ENCODE results near the gene TMEM254.
"Not testable (repeated sequence)": the region's sequence is repeated elsewhere in the genome, so short reads cannot be mapped to it uniquely, and the experiment has no call there.

Gene TMEM254

GRCh38 chr10:80078448-80079311 lies at the start of gene TMEM254:
Gene TMEM254, plus strand, starts transcription at chr10:80078665. Its CDS starts 35 bp downstream, at chr10:80078700.
- DNase-seq (ENCODE audit: low read depth in 2 of 2, low spot score in 1 of 2) = peak; percentile 75 to 79

GRCh38 chr10:80029205-80029604 lies 49.3 kb upstream of the TMEM254 start:
- not testable (repeated sequence) for DNase-seq (ENCODE audit: low read depth in 2 of 2, low spot score in 1 of 2)

GRCh38 chr10:80029865-80030264 lies 48.6 kb upstream of the TMEM254 start:
- DNase-seq (ENCODE audit: low read depth in 2 of 2, low spot score in 1 of 2) = not testable (repeated sequence)

DNA sequence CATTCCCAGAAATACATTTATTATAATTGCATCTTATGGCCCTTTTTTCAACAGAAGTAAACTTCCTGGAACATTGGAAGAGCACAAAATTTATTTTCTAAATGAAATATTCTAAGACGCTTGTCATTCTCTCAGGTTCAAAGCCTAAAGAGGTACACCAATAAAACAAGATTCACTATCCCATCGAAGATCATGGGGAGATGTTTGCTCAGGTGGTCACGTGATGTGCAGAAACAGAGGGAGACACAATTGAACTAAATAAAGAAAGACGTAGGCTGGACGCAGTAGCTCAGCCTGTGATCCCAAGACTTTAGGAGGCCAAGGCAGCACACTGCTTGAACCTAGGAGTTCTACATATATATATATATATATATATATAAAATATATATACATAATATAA lies 46.0 kb upstream of the TMEM254 start:
- DNase-seq (ENCODE audit: low read depth in 2 of 2, low spot score in 1 of 2) = no peak

DNA sequence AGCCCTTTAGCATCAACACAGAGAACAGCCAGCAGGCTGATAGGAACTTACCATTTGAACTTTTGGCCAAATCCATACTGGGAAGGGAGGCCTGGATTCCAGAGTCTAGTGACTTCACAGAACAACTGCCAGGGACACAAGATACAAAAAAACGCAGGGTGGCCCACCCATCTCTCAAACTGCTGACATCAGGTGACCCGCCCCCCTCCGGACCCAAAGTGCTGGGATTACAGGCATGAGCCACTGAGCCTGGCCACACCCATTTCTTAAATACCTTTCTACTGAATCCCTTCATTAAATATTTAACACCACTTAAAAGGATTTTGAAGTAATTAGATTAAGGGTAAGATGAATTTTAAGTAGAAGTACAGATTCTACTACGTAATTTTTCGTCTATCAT lies 43.7 kb upstream of the TMEM254 start:
- DNase-seq (ENCODE audit: low read depth in 2 of 2, low spot score in 1 of 2) = not testable (repeated sequence)

GRCh38 chr10:80035430-80035829 lies 43.0 kb upstream of the TMEM254 start:
- DNase-seq (ENCODE audit: low read depth in 2 of 2, low spot score in 1 of 2) = not testable (repeated sequence)

- not testable (repeated sequence) for DNase-seq (ENCODE audit: low read depth in 2 of 2, low spot score in 1 of 2)
These were observed 41.5 kb upstream of the TMEM254 start for GRCh38 chr10:80036921-80037500.

GRCh38 chr10:80038226-80038625 lies 40.2 kb upstream of the TMEM254 start:
- DNase-seq (ENCODE audit: low read depth in 2 of 2, low spot score in 1 of 2) = not testable (repeated sequence)

GRCh38 chr10:80041162-80041561 lies 37.3 kb upstream of the TMEM254 start:
- no peak for DNase-seq (ENCODE audit: low read depth in 2 of 2, low spot score in 1 of 2)

DNA sequence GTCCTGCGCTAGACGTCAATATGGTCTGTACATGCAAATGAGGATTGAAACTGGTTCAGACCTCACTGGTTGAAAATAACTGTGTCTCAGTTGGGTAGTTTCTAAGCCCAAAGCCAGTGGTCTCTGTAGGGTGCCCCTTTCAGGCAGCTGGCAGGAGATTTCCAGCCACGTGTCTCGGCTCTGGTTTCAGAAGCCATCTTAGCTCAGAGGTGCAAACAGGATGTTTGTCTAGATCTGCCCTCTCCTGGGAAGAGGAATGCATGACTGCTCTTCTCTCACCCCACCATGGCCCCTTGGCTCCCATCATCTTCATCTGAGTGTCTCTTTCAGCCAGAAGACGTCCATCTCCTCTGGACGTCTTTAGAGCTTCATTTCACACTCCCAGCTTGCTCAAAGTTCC lies 33.5 kb upstream of the TMEM254 start:
- DNase-seq (ENCODE audit: low read depth in 2 of 2, low spot score in 1 of 2) = not testable (repeated sequence)

GRCh38 chr10:80046629-80047441 lies 31.6 kb upstream of the TMEM254 start:
- DNase-seq (ENCODE audit: low read depth in 2 of 2, low spot score in 1 of 2) = peak; percentile 48 to 49

DNA sequence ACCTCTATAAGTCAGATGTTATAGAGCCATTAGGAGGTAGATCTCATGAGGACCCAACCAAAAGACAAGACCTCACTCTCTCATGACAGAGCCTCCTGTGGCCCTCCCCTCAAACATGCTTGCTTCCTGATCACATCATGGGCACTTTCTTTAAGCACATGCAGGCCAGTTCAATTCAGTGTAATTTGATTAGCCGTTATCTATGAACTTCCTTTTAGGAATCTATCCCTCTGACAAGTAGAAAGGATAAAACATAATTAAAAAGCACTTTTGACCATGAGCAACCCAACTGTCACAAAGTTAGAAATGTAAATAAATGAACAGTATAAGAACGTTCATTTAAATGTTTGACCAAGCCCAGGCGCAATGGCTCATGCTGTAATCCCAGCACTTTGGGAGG lies 27.7 kb upstream of the TMEM254 start:
- no peak for DNase-seq (ENCODE audit: low read depth in 2 of 2, low spot score in 1 of 2)

DNA sequence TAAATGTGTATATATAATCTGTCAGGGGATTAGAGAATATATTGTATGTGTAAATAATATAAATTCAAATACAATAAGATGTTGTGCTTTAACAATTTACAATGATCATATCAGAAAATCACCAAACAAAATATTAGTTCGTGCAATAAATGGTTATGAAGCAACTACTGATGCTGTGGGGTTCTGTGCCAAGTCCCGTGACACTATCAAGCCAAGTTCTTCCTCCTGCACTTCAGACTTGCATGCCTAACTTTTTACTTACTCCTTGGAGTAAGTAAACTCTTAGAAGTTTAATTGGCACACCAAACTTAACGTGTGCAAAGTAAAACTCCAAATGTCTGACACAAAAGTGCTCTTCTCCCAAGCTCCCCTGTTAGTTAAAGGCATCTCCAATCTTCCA lies 26.5 kb upstream of the TMEM254 start:
- DNase-seq (ENCODE audit: low read depth in 2 of 2, low spot score in 1 of 2) = no peak

DNA sequence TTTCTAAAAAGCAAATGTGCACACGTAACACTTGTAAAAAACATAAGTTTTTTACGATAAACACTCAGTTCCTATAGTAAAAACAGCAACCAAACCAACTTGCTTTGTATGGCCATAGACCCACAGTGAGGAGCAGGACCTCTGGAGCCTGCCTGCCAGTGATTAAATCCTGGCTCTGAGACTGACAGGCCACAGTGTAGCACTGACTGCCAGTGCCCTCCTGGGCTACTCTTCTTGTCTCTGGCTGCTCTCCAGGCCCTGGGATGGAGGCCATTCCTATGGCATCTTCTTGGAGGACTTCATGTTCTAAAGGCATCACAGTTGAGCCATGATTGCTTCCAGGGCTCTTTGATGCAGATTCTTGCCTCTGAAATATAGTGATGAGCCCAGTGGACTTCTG lies 22.7 kb upstream of the TMEM254 start:
- DNase-seq (ENCODE audit: low read depth in 2 of 2, low spot score in 1 of 2) = no peak

DNA sequence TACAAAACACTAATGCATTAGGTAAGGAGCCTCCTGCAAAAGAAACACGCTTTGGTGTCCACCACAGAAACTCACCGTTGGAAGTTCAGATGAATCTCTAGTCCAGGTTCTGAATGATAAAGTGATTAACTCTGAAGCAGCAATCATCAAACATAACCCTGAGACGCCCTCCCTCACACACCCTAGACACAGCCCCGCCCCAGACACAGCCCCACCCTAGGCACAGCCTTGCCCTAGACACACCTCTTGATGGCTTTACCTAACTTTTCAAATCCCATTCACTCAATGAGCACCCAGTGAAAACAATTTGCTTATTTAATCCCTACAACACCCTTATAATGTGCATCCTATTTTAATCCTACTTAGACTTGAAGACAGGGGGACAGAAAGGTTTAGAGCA lies 21.3 kb upstream of the TMEM254 start:
- no peak for DNase-seq (ENCODE audit: low read depth in 2 of 2, low spot score in 1 of 2)

GRCh38 chr10:80064120-80064886 lies 14.2 kb upstream of the TMEM254 start:
- no peak for DNase-seq (ENCODE audit: low read depth in 2 of 2, low spot score in 1 of 2)

DNA sequence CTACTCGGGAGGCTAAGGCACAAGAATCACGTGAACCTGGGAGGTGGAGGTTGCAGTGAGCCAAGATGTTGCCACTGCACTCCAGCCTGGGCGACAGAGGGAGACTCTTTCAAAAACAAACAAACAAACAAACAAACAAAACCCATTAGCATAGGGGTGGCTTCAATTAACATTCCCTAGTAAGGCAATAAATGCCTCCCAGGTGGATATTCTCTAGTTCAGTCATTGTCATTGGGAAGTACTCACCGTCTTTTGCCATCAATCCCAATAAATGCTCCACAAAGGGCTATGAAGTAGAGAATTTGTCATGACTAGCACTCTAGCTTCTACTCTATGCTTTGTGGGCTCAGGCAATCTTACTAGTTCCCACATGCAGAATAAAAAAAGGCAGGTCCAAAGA lies 11.7 kb upstream of the TMEM254 start:
- DNase-seq (ENCODE audit: low read depth in 2 of 2, low spot score in 1 of 2) = no peak

DNA sequence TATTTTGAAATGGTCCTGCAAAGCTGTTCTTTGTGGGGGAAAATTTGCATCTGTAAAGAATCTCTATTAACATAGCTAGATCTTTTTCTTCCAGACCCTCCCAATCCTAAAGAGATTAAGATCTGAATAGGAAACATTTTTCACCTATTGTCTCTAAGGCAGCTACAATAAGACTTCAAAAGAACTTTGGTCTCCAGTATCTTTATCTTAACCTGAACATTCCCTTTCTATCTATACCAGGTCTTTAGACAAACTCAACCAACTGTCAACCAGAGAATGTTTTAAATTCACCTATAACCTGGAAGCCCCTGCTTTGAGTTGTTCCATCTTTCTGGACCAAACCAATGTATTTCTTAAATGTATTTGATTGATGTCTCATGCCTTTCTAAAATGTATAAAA lies 10.6 kb upstream of the TMEM254 start:
- DNase-seq (ENCODE audit: low read depth in 2 of 2, low spot score in 1 of 2) = not testable (repeated sequence)

GRCh38 chr10:80068270-80068669 lies 10.2 kb upstream of the TMEM254 start:
- no peak for DNase-seq (ENCODE audit: low read depth in 2 of 2, low spot score in 1 of 2)

DNA sequence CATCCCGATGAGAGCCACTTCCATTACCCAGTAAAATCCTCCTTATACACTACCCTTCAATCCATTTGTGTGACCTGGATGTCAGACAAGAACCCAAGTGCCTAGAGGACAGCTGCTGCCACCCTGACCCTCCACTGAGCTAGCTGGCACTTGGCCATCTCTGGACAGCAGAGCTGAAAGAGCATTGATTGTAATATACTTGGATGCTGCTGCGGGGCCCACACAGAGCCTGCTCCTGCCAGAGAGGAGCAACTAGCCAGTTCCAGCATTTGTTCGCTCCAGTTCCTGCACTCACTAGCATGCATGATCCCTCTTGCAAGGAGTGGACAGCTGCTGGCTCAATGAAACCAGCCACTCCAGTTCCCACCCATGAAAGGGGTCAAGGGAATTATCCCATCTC lies 8.4 kb upstream of the TMEM254 start:
- no peak for DNase-seq (ENCODE audit: low read depth in 2 of 2, low spot score in 1 of 2)

GRCh38 chr10:80072584-80072983 lies 5.9 kb upstream of the TMEM254 start:
- DNase-seq (ENCODE audit: low read depth in 2 of 2, low spot score in 1 of 2) = no peak

All from stimulated activated CD8-positive, alpha-beta memory T cell treated with anti-CD3 and anti-CD28 coated beads, Interleukin-4, amount 100 ng/mL, for 4 hours (primary cell).